ENCODE results near the gene YY1.

DNA sequence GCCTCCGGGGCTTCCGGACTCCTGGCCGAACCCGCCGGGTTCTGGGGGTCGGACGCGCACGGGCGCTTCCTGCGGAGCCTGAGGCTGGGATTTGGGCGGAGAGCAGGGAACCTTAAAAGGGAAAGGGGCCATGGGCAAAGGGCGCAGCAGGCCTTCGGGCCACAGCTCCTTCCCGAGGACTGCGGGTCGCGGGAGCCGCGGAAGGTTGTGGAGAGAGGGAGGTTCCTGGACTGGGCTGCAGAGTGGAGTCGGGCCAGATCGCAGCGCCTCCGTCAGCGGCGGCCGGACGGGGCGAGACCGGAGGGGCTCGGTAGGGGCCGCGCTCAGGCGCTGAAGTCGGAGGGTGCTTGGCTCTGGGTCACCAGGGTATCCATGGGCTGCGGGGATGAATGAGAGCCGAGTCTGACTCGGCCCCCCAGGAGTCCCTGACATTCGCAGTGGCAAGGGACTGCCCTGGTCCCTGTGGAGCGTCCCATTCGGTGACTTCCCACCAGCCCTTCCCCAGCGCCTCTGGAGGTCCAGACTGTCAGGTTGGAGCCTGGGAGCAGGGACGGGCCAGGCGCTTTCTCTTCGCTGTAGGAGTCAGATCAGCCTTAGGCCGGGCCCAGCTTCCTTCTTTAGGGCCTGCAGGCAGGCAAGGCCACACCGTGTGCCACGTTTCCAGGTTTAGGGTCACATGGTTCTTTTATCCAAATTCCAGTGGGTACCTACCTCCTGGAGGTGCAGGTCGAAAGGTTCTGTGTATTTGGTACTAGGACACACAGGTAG, 68.2 kb downstream of the YY1 start:
- TF ChIP-seq, protein P1, sequence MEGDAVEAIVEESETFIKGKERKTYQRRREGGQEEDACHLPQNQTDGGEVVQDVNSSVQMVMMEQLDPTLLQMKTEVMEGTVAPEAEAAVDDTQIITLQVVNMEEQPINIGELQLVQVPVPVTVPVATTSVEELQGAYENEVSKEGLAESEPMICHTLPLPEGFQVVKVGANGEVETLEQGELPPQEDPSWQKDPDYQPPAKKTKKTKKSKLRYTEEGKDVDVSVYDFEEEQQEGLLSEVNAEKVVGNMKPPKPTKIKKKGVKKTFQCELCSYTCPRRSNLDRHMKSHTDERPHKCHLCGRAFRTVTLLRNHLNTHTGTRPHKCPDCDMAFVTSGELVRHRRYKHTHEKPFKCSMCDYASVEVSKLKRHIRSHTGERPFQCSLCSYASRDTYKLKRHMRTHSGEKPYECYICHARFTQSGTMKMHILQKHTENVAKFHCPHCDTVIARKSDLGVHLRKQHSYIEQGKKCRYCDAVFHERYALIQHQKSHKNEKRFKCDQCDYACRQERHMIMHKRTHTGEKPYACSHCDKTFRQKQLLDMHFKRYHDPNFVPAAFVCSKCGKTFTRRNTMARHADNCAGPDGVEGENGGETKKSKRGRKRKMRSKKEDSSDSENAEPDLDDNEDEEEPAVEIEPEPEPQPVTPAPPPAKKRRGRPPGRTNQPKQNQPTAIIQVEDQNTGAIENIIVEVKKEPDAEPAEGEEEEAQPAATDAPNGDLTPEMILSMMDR (IDR thresholded peaks at IDR 0.05; ENCODE audit: low read length), result no peak
- TF ChIP-seq EZH2 (IDR thresholded peaks at IDR 0.05; ENCODE audit: borderline replicate concordance, low read length), result no peak
